DND-41 (cell line): ENCODE data around the gene LRRC31.

ENCODE experiments used
- ATAC-seq: fragments of 200-7000 bp; cut with Tn5 transposase; 3 replicates; pipeline ENCODE4 v1.9.1; 2021; ENCODE audit warnings: low read depth; ENCODE audit not compliant: insufficient read depth
- DNase-seq: peaks from one replicate; pipeline ENCODE4 v3.0.0-alpha.2; 2020
- H2AFZ ChIP-seq: 2 replicates; pipeline ENCODE4 v1.6.0; 2012; ENCODE audit warnings: low read depth, low read length
- H3K27ac ChIP-seq: 2 replicates; pipeline ENCODE4 v1.5.1; 2012; ENCODE audit warnings: low read length, inconsistent platforms
- H3K27me3 ChIP-seq: fragments of 200-600 bp; sonication (generic); 2 replicates; pipeline ENCODE4 v1.6.0; 2012; ENCODE audit warnings: low read length, mild to moderate bottlenecking, inconsistent platforms; ENCODE audit not compliant: insufficient read depth, poor library complexity
- H3K36me3 ChIP-seq: 2 replicates; pipeline ENCODE4 v1.5.1; 2012; ENCODE audit warnings: low read length, inconsistent platforms; ENCODE audit not compliant: insufficient read depth
- H3K4me1 ChIP-seq: 2 replicates; pipeline ENCODE4 v1.5.1; 2012; ENCODE audit warnings: mild to moderate bottlenecking, low read length; ENCODE audit not compliant: insufficient read depth
- H3K4me2 ChIP-seq: 2 replicates; pipeline ENCODE4 v1.6.0; 2012; ENCODE audit warnings: mild to moderate bottlenecking, moderate library complexity, low read length, inconsistent platforms; ENCODE audit not compliant: insufficient read depth
- H3K4me3 ChIP-seq, 2 experiments: fragments of 200-600 bp in 1 of 2; shearing (Covaris generic) in 1 of 2; 2 replicates each; pipeline ENCODE4 v1.5.1; 2012 to 2016; ENCODE audit warnings: inconsistent platforms in 2 of 2, low read length in 2 of 2, mild to moderate bottlenecking in 2 of 2, low read depth in 1 of 2, moderate library complexity in 1 of 2
- H3K79me2 ChIP-seq: 2 replicates; pipeline ENCODE4 v1.6.0; 2012; ENCODE audit warnings: low read length, inconsistent platforms; ENCODE audit not compliant: insufficient read depth
- H3K9ac ChIP-seq: 2 replicates; pipeline ENCODE4 v1.6.0; 2012; ENCODE audit warnings: low read depth, mild to moderate bottlenecking, inconsistent platforms, low read length, moderate library complexity
- H3K9me3 ChIP-seq: 2 replicates; pipeline ENCODE4 v1.5.1; 2012; ENCODE audit warnings: low read length, moderate library complexity, mild to moderate bottlenecking, inconsistent platforms; ENCODE audit not compliant: insufficient read depth, severe bottlenecking
- H4K20me1 ChIP-seq: 2 replicates; pipeline ENCODE4 v1.6.0; 2012; ENCODE audit warnings: low read length; ENCODE audit not compliant: insufficient read depth
- EZH2 ChIP-seq: IDR thresholded peaks from 3 replicates; pipeline ENCODE4 v1.6.1; 2012; ENCODE audit warnings: borderline replicate concordance, low read depth, mild to moderate bottlenecking, moderate library complexity, low read length, inconsistent platforms; ENCODE audit not compliant: severe bottlenecking
- TF ChIP-seq, protein P1 (sequence below): IDR thresholded peaks from 2 replicates; pipeline ENCODE4 v1.5.1; 2012; ENCODE audit warnings: borderline replicate concordance, low read length, moderate library complexity, mild to moderate bottlenecking; ENCODE audit not compliant: poor library complexity, severe bottlenecking; ENCODE audit errors: extremely low read depth

LRRC31 gene

DNA sequence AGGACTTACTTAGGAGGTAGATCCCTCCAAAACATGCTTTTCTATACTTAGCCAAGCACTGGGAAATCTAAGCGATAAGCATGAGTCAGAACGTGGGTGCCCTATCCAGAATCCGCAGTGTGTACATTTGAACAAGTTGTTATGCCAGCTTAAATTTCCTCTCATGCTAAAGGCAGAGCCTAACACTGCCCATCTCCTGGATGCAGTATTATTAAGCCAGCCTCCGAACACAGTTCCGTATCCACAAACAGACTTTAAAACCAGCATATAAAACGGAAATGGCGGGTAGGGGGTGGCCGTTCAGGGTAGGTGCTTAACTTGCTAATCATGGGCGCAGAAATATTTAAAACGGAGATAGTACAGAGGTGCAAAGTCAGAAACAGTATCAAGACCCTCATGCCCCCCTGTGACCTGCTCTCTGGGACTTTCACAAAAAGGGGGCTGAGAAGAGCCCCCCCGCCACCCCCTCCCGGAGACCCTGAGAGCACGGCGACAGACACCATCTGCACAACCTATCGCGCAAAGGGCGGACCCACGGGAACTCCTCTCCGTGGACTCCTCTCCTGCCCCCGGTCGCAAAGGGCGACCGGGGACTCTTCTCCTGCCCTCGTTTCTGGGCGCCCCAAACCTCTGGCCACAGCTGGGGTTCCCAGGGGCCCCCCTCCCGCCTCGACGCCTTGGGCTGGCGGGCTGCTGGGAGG, 58.0 kb downstream of the LRRC31 start:
- DNase-seq: peak; percentile 57
- Histone ChIP-seq H3K36me3 (no peaks in the 10 kb centered on the region), H3K27me3 (peaks cover 17% of the 10 kb centered on the region), H3K4me3 (peak overlapping the region; percentile 48 to 86), H3K27ac (peak overlapping the region; percentile 78), H3K79me2 (no peaks in the 10 kb centered on the region), H4K20me1 (no peaks in the 10 kb centered on the region), H3K4me1 (peaks cover 37% of the 10 kb centered on the region), H3K4me2 (peak overlapping the region; percentile 87), H3K9ac (peak overlapping the region; percentile 72), H3K9me3 (peaks cover 7% of the 10 kb centered on the region), H2AFZ (peak overlapping the region; percentile 89)
- TF ChIP-seq, protein P1, sequence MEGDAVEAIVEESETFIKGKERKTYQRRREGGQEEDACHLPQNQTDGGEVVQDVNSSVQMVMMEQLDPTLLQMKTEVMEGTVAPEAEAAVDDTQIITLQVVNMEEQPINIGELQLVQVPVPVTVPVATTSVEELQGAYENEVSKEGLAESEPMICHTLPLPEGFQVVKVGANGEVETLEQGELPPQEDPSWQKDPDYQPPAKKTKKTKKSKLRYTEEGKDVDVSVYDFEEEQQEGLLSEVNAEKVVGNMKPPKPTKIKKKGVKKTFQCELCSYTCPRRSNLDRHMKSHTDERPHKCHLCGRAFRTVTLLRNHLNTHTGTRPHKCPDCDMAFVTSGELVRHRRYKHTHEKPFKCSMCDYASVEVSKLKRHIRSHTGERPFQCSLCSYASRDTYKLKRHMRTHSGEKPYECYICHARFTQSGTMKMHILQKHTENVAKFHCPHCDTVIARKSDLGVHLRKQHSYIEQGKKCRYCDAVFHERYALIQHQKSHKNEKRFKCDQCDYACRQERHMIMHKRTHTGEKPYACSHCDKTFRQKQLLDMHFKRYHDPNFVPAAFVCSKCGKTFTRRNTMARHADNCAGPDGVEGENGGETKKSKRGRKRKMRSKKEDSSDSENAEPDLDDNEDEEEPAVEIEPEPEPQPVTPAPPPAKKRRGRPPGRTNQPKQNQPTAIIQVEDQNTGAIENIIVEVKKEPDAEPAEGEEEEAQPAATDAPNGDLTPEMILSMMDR: no peak
- peak; percentile 59 for ATAC-seq

DNA sequence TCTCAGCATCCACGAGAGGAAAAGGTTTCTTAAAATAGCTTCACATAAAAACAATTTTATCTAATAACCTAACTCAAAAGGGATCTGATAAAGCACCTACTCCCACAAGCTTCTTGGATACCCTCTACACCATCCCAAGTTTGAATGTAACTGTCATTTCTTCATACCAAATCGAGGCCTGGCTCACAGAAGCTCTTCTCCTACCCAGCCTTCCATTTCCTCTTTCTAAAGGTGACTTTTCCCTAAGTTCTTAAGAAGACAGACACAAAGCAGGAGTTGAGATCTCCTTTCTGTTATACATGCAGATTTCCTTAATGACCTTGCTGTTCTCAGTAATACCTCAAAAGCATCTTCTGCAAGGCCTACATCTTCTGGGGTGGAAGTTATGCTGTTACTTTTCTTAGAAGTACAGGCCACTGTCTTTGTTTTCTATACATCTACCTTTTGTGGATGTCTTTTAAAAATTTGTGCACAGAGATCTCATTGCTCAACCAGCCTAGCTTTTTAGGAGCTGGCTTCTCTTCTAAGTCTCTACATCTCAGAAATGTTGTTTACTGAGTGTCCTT, 60.4 kb downstream of the LRRC31 start:
- Histone ChIP-seq H3K4me2 (no peak overlapping the region), H3K79me2 (no peaks in the 10 kb centered on the region), H2AFZ (no peak overlapping the region), H3K9me3 (no peaks in the 10 kb centered on the region), H3K4me3 (no peak overlapping the region), H3K27me3 (peaks cover 17% of the 10 kb centered on the region), H4K20me1 (no peaks in the 10 kb centered on the region), H3K4me1 (peaks cover 37% of the 10 kb centered on the region), H3K36me3 (no peaks in the 10 kb centered on the region), H3K27ac (no peak overlapping the region), H3K9ac (no peak overlapping the region)
- no peak for ATAC-seq
- TF ChIP-seq, protein P1: no peak
- no peak for TF ChIP-seq EZH2
- DNase-seq: no peak

GRCh38 chr3:169804681-169805080, 65.1 kb downstream of the LRRC31 start:
- Histone ChIP-seq H3K9me3 (no peaks in the 10 kb centered on the region), H3K27me3 (no peaks in the 10 kb centered on the region), H3K27ac (no peak overlapping the region), H3K4me1 (no peaks in the 10 kb centered on the region), H3K79me2 (no peaks in the 10 kb centered on the region), H3K36me3 (no peaks in the 10 kb centered on the region), H3K4me2 (no peak overlapping the region), H3K4me3 (no peak overlapping the region), H4K20me1 (no peaks in the 10 kb centered on the region; the same call in 1 of the 2 replicates), H2AFZ (no peak overlapping the region), H3K9ac (no peak overlapping the region)
- TF ChIP-seq EZH2: no peak
- TF ChIP-seq, protein P1: no peak
- DNase-seq (no peak), ATAC-seq (no peak)
